Suprapubic skin (tissue), 3 donors: Measurements from ENCODE around the gene S100A3.

Experiments used
- CTCF ChIP-seq, 2 donors: fragments of 200-600 bp in 1 of 2; fragments of 450-650 bp in 1 of 2; sonication (generic) in 1 of 2; IDR thresholded peaks; one replicate each; pipeline ENCODE4 v1.5.1; 2016 to 2019; ENCODE audit warnings: antibody characterized with exemption in 2 of 2, mild to moderate bottlenecking in 1 of 2, moderate library complexity in 1 of 2
- EP300 ChIP-seq: sonication (generic); formaldehyde crosslinking; IDR thresholded peaks from one replicate; pipeline ENCODE4 v1.6.1; 2017; ENCODE audit warnings: antibody characterized with exemption

DNA sequence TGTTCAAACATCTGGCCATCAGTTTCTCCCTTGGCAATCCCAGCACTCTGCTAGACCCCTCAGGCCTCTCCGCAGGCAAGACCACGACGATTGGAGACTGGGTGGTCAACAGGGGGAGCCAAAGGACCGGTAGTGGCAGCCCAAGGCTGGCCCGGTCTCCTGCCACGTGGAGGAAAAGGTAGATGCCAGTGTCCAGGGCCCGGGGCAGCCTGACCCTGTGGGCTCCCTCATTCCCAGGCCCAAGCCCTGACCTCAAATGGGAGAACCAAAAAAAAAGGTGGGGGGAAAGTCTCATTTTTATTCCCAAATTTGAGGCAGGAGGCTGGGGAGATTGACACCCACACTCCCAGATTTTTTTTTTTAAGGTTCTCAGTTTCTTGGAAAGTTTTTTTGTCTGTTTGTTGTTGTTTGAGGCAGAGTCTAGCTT is 38.1 kb downstream of the S100A3 start:
- no peak for TF ChIP-seq EP300
- peak; percentile 70 to 73 for TF ChIP-seq CTCF (IDR thresholded peaks at IDR 0.05)
